Upper lobe of left lung (tissue), 4 donors: ENCODE data around the gene SLC6A19.

ENCODE experiments used
- POLR2A ChIP-seq, 4 donors: fragments of 450-650 bp; IDR thresholded peaks; one replicate each; pipeline ENCODE4 v1.5.1; 2016 to 2017; ENCODE audit warnings: antibody characterized with exemption in 4 of 4, mild to moderate bottlenecking in 2 of 4
- POLR2AphosphoS5 ChIP-seq, 2 donors: sonication (generic); formaldehyde crosslinking; IDR thresholded peaks; one replicate each; pipeline ENCODE4 v1.5.1; 2017; ENCODE audit warnings: antibody characterized with exemption in 2 of 2
- TF ChIP-seq, protein P1 (sequence below), 6 experiments: fragments of 450-650 bp in 4 of 6; fragments of 200-600 bp in 2 of 6; sonication (generic) in 2 of 6; IDR thresholded peaks; one replicate each; pipeline ENCODE4 v1.5.1; 2016 to 2019; ENCODE audit warnings: antibody characterized with exemption in 6 of 6

DNA sequence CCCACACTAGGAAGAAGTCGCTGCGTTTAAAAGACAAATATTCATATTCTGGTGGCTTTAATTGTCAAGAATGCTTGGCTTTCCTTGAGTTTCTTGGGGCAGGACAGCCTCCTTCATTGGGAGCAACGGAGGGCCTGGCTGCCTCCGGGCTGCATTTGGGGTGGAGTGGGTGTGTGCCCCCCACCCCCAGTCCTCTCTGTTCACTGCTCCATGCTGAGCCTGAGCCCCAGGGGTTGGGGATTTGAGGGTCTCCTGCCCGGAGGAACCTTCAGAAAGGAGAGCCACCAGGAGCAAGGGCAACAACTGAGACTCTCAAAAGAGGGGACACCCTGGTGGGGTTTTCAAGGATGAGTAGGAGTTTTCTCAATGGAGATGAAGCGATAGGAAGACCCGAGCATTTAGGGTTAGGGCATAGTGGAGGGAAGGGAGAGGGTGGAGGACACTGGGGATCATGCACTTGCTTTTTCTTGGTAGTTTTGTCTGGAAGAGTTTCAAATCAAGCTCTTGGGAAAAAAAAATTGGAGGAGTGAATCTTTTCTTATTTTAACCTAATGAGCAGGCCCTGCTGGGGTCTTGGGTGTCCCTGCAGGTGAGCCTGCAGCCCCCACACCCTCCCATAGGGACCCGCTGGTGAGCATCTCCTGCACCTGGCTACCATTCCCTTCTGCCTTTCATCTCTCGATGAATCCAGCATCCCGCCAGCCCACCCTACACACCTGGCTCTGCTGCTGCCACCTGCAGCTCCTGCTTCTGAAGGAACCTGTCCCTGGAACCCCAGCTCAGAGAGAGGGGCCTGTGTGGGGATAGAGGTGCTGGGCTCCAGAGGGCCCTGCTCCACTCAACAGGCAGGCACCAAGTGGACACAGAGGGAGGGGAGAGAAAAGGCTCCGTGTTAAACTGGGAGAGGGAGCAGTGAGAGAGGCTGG is 4.1 kb downstream of the SLC6A19 start:
- TF ChIP-seq POLR2A (IDR thresholded peaks at IDR 0.05) (no peak), POLR2AphosphoS5 (IDR thresholded peaks at IDR 0.05) (no peak)
- TF ChIP-seq, protein P1, sequence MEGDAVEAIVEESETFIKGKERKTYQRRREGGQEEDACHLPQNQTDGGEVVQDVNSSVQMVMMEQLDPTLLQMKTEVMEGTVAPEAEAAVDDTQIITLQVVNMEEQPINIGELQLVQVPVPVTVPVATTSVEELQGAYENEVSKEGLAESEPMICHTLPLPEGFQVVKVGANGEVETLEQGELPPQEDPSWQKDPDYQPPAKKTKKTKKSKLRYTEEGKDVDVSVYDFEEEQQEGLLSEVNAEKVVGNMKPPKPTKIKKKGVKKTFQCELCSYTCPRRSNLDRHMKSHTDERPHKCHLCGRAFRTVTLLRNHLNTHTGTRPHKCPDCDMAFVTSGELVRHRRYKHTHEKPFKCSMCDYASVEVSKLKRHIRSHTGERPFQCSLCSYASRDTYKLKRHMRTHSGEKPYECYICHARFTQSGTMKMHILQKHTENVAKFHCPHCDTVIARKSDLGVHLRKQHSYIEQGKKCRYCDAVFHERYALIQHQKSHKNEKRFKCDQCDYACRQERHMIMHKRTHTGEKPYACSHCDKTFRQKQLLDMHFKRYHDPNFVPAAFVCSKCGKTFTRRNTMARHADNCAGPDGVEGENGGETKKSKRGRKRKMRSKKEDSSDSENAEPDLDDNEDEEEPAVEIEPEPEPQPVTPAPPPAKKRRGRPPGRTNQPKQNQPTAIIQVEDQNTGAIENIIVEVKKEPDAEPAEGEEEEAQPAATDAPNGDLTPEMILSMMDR (IDR thresholded peaks at IDR 0.05) = no peak
